DND-41 (cell line): ENCODE measurements around the gene LIME1.

Experiments used
- ATAC-seq: fragments of 200-7000 bp; cut with Tn5 transposase; 3 replicates; pipeline ENCODE4 v1.9.1; 2021; ENCODE audit warnings: low read depth; ENCODE audit not compliant: insufficient read depth
- DNase-seq: peaks from one replicate; pipeline ENCODE4 v3.0.0-alpha.2; 2020
- H2AFZ ChIP-seq: 2 replicates; pipeline ENCODE4 v1.6.0; 2012; ENCODE audit warnings: low read depth, low read length
- H3K27ac ChIP-seq: 2 replicates; pipeline ENCODE4 v1.5.1; 2012; ENCODE audit warnings: low read length, inconsistent platforms
- H3K27me3 ChIP-seq: fragments of 200-600 bp; sonication (generic); 2 replicates; pipeline ENCODE4 v1.6.0; 2012; ENCODE audit warnings: low read length, mild to moderate bottlenecking, inconsistent platforms; ENCODE audit not compliant: insufficient read depth, poor library complexity
- H3K36me3 ChIP-seq: 2 replicates; pipeline ENCODE4 v1.5.1; 2012; ENCODE audit warnings: low read length, inconsistent platforms; ENCODE audit not compliant: insufficient read depth
- H3K4me1 ChIP-seq: 2 replicates; pipeline ENCODE4 v1.5.1; 2012; ENCODE audit warnings: mild to moderate bottlenecking, low read length; ENCODE audit not compliant: insufficient read depth
- H3K4me2 ChIP-seq: 2 replicates; pipeline ENCODE4 v1.6.0; 2012; ENCODE audit warnings: mild to moderate bottlenecking, moderate library complexity, low read length, inconsistent platforms; ENCODE audit not compliant: insufficient read depth
- H3K4me3 ChIP-seq, 2 experiments: fragments of 200-600 bp in 1 of 2; shearing (Covaris generic) in 1 of 2; 2 replicates each; pipeline ENCODE4 v1.5.1; 2012 to 2016; ENCODE audit warnings: inconsistent platforms in 2 of 2, low read length in 2 of 2, mild to moderate bottlenecking in 2 of 2, low read depth in 1 of 2, moderate library complexity in 1 of 2
- H3K79me2 ChIP-seq: 2 replicates; pipeline ENCODE4 v1.6.0; 2012; ENCODE audit warnings: low read length, inconsistent platforms; ENCODE audit not compliant: insufficient read depth
- H3K9ac ChIP-seq: 2 replicates; pipeline ENCODE4 v1.6.0; 2012; ENCODE audit warnings: low read depth, mild to moderate bottlenecking, inconsistent platforms, low read length, moderate library complexity
- H3K9me3 ChIP-seq: 2 replicates; pipeline ENCODE4 v1.5.1; 2012; ENCODE audit warnings: low read length, moderate library complexity, mild to moderate bottlenecking, inconsistent platforms; ENCODE audit not compliant: insufficient read depth, severe bottlenecking
- H4K20me1 ChIP-seq: 2 replicates; pipeline ENCODE4 v1.6.0; 2012; ENCODE audit warnings: low read length; ENCODE audit not compliant: insufficient read depth
- EZH2 ChIP-seq: IDR thresholded peaks from 3 replicates; pipeline ENCODE4 v1.6.1; 2012; ENCODE audit warnings: borderline replicate concordance, low read depth, mild to moderate bottlenecking, moderate library complexity, low read length, inconsistent platforms; ENCODE audit not compliant: severe bottlenecking
- TF ChIP-seq, protein P1 (sequence below): IDR thresholded peaks from 2 replicates; pipeline ENCODE4 v1.5.1; 2012; ENCODE audit warnings: borderline replicate concordance, low read length, moderate library complexity, mild to moderate bottlenecking; ENCODE audit not compliant: poor library complexity, severe bottlenecking; ENCODE audit errors: extremely low read depth

Gene LIME1, protein sequence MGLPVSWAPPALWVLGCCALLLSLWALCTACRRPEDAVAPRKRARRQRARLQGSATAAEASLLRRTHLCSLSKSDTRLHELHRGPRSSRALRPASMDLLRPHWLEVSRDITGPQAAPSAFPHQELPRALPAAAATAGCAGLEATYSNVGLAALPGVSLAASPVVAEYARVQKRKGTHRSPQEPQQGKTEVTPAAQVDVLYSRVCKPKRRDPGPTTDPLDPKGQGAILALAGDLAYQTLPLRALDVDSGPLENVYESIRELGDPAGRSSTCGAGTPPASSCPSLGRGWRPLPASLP

DNA sequence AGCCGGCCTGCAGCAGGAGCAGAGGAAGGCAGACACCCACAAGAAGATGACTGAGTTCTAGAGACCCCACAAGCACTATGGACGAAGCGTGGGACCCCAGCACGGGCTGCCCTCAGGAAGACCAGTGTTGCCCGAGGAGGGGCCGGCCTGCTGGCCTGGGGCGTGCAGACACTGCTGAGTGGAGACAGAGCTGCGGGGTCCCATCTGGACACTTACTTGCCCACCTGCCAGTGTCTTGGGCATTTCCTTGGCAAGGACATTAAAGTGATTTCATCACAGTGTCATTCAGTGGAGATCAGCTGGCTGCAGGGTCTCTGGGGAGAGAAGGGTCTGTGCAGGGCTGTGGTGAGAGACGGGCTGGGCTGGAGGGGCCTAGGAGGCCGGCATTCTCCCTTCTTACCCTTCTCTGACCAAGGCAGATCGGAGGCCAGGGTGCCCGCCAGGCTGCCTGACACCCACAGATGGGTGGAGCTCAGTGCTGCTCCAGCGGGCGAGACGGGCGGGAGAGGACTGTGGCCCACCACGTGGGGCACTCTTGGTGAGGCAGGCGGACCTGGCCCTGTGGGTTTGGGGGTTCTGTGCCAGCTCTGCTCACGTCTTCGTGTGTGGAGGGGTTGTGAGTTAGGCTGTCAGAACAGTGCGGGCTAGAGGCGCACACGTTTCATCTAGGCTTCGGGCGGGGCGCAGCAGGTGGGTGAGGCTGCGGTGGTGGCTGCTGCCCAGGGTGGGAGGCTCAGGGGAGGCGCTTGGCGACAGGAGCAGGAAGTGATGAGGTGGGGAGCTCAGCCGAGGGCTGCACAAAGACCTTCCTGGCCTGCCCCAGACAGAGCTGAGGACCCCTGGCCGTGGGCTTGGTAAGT, at the start of gene LIME1:
TSS of gene LIME1 (plus strand) at position 806 of the 860 bp plus-strand sequence. CDS start 886 bp downstream, outside the sequence.
- peaks cover 19% of the 10 kb centered on the region for H3K4me1 ChIP-seq
- ATAC-seq, result peak; percentile 55
- no peak within 1 kb of the TSS for H2AFZ ChIP-seq
- peaks cover 34% of the 10 kb centered on the region for H3K79me2 ChIP-seq
- H3K36me3 ChIP-seq, result peaks cover 78% of the 10 kb centered on the region
- H3K4me2 ChIP-seq, result no peak within 1 kb of the TSS
- H3K27ac ChIP-seq, result no peak within 1 kb of the TSS
- H3K27me3 ChIP-seq, result no peaks in the 10 kb centered on the region
- H3K9ac ChIP-seq, result no peak within 1 kb of the TSS
- DNase-seq, result peak; percentile 76
- no peaks in the 10 kb centered on the region for H3K9me3 ChIP-seq
- no peak for TF ChIP-seq EZH2
- TF ChIP-seq, protein P1, sequence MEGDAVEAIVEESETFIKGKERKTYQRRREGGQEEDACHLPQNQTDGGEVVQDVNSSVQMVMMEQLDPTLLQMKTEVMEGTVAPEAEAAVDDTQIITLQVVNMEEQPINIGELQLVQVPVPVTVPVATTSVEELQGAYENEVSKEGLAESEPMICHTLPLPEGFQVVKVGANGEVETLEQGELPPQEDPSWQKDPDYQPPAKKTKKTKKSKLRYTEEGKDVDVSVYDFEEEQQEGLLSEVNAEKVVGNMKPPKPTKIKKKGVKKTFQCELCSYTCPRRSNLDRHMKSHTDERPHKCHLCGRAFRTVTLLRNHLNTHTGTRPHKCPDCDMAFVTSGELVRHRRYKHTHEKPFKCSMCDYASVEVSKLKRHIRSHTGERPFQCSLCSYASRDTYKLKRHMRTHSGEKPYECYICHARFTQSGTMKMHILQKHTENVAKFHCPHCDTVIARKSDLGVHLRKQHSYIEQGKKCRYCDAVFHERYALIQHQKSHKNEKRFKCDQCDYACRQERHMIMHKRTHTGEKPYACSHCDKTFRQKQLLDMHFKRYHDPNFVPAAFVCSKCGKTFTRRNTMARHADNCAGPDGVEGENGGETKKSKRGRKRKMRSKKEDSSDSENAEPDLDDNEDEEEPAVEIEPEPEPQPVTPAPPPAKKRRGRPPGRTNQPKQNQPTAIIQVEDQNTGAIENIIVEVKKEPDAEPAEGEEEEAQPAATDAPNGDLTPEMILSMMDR, result no peak
- H4K20me1 ChIP-seq, result peaks cover 59% of the 10 kb centered on the region
- H3K4me3 ChIP-seq, result no peak within 1 kb of the TSS

GRCh38 chr20:63687419-63688178, 48.9 kb upstream of the LIME1 start:
- no peak overlapping the region for H3K27ac ChIP-seq
- no peak overlapping the region for H2AFZ ChIP-seq
- no peak for DNase-seq
- H3K4me1 ChIP-seq, result no peaks in the 10 kb centered on the region
- no peak overlapping the region for H3K4me3 ChIP-seq
- no peak overlapping the region for H3K9ac ChIP-seq
- no peaks in the 10 kb centered on the region for H3K27me3 ChIP-seq
- peaks cover 14% of the 10 kb centered on the region for H4K20me1 ChIP-seq
- TF ChIP-seq, protein P1, result no peak
- no peak for TF ChIP-seq EZH2
- peaks cover 19% of the 10 kb centered on the region for H3K36me3 ChIP-seq
- no peak overlapping the region for H3K4me2 ChIP-seq
- no peaks in the 10 kb centered on the region for H3K9me3 ChIP-seq
- H3K79me2 ChIP-seq, result no peaks in the 10 kb centered on the region
- ATAC-seq, result no peak

DNA sequence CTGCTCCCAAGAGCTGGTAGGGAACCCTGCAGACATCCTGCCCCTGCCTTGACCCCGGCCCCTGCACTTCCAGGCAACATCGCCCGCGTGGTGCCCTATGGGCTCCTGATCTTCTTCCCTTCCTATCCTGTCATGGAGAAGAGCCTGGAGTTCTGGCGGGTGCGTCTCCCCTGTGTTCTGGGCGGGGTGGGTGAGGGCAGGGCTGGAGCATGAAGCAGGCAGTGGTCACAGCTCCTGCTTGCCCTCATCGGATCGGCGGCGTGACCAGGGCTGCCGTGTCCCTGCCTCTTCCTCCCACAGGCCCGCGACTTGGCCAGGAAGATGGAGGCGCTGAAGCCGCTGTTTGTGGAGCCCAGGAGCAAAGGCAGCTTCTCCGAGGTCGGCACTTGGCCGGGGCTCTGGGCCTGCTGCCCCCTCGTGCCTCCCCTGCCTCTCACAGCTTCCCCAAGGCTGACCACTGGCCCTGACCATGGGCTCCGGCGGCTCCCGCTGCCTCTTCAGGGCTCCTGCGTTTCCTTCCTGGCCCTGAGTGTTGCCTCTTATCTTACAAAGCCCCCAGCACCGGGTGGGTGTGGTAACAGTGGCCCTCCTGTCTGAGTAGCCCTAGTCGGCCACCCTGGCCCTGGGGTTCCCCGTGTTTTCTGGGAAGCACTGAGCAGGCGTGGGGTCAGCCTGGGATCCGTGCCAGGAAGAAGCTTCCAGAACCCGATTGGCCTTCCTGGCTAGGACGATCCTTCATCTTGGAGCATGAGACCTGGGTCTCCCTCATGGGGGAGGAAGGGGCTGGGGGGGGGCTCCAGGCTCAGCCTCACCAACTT, 48.0 kb upstream of the LIME1 start:
- peaks cover 14% of the 10 kb centered on the region for H3K36me3 ChIP-seq
- no peaks in the 10 kb centered on the region for H3K79me2 ChIP-seq
- H3K4me3 ChIP-seq, result no peak overlapping the region
- ATAC-seq, result no peak
- H3K4me2 ChIP-seq, result no peak overlapping the region
- H3K9ac ChIP-seq, result no peak overlapping the region
- H3K9me3 ChIP-seq, result no peaks in the 10 kb centered on the region
- H3K27me3 ChIP-seq, result no peaks in the 10 kb centered on the region
- H3K4me1 ChIP-seq, result no peaks in the 10 kb centered on the region
- TF ChIP-seq EZH2, result no peak
- TF ChIP-seq, protein P1, result no peak
- no peak for DNase-seq
- H4K20me1 ChIP-seq, result peaks cover 9% of the 10 kb centered on the region
- no peak overlapping the region for H3K27ac ChIP-seq
- no peak overlapping the region for H2AFZ ChIP-seq
